Measurements from ENCODE around the gene CD99L2.
"Not testable (repeated sequence)": the region's sequence is repeated elsewhere in the genome, so short reads cannot be mapped to it uniquely, and the experiment has no call there.

Gene CD99L2

DNA sequence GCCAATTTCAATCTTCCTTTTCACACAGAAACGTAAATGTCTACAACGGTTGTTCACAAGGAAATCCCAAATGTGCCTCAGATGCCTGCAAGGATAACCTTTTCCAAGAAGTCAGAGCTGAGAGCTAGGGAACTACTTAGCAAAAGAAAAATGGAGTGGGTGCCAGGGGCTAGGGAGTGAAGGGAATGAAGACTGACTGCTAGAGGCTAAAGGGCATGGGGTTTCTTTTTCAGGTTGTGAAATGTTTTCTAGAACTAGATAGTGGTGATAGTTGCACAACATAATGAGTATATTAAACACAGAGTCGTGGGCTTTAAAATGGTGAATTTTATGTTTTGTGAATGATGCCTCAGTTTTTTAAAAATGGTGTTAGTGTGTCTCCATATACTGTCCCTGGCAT lies 53.4 kb downstream of the CD99L2 start:
- no peak overlapping the region for H3K27ac ChIP-seq (ENCODE audit: low read depth, low read length)

DNA sequence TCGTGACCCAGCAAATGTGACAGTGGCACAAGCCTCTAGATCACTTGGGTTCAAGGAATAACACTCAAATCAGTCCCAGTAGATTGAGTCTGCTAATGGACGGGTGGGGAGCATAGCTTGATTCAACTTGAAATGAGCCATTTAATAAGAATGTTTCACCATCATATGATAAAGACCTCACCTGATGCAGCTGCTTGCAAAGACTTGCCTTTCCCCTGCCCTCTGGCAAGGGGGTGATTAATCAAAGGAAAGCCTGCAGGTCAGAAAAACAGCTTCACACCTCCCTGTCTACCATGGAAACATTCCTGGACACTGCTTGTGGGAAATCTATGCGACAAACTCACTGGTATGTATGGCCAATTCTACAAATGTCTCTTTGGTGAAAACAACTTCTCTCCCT lies 54.5 kb downstream of the CD99L2 start:
- H3K27ac ChIP-seq (ENCODE audit: low read depth, low read length) = no peak overlapping the region
- H3K27me3 ChIP-seq (ENCODE audit: control insufficient read depth, insufficient read depth, low read length) = no peaks in the 10 kb centered on the region
- H3K4me1 ChIP-seq (ENCODE audit: control insufficient read depth, insufficient read depth, low read length) = no peaks in the 10 kb centered on the region
- no peak overlapping the region for H3K9ac ChIP-seq (ENCODE audit: low read length)
- no peak overlapping the region for H3K4me3 ChIP-seq (ENCODE audit: low read length)
- no peaks in the 10 kb centered on the region for H3K36me3 ChIP-seq (ENCODE audit: control insufficient read depth, insufficient read depth, low read length)

More for the DNA sequence above, 53.4 kb downstream of the CD99L2 start:
- no peaks in the 10 kb centered on the region for H3K4me1 ChIP-seq (ENCODE audit: control insufficient read depth, insufficient read depth, low read length)
- H3K4me3 ChIP-seq (ENCODE audit: low read length) = no peak overlapping the region
- H3K9ac ChIP-seq (ENCODE audit: low read length) = no peak overlapping the region
- H3K27me3 ChIP-seq (ENCODE audit: control insufficient read depth, insufficient read depth, low read length) = no peaks in the 10 kb centered on the region
- H3K36me3 ChIP-seq (ENCODE audit: control insufficient read depth, insufficient read depth, low read length) = no peaks in the 10 kb centered on the region

DNA sequence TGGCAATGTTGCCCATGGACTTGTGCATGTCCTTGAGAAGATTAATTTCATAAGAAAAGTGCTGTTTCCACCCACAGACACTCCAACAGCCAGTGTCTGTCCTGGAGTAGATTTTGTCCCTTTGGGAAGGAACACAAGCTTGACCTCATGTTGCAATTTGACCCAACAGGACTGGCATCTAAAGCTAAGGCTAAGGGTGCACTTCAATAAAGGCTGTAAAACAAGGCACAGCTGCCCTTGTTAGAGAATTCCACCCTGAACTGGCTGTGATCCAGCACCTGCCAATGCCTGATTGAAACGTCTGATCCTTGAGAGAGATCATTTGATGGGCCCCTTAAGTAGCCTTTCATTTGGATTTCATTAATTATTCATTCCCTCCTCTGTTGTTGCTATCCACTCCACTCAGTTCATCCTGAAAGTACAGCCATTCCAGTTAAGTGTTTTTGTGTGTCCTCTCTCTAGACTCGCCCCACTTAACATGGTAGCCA lies 56.2 kb downstream of the CD99L2 start:
- H3K27ac ChIP-seq (ENCODE audit: low read depth, low read length) = no peak overlapping the region
- H3K4me1 ChIP-seq (ENCODE audit: control insufficient read depth, insufficient read depth, low read length) = no peaks in the 10 kb centered on the region
- H3K9ac ChIP-seq (ENCODE audit: low read length) = no peak overlapping the region
- no peaks in the 10 kb centered on the region for H3K36me3 ChIP-seq (ENCODE audit: control insufficient read depth, insufficient read depth, low read length)
- no peaks in the 10 kb centered on the region for H3K27me3 ChIP-seq (ENCODE audit: control insufficient read depth, insufficient read depth, low read length)
- H3K4me3 ChIP-seq (ENCODE audit: low read length) = no peak overlapping the region

DNA sequence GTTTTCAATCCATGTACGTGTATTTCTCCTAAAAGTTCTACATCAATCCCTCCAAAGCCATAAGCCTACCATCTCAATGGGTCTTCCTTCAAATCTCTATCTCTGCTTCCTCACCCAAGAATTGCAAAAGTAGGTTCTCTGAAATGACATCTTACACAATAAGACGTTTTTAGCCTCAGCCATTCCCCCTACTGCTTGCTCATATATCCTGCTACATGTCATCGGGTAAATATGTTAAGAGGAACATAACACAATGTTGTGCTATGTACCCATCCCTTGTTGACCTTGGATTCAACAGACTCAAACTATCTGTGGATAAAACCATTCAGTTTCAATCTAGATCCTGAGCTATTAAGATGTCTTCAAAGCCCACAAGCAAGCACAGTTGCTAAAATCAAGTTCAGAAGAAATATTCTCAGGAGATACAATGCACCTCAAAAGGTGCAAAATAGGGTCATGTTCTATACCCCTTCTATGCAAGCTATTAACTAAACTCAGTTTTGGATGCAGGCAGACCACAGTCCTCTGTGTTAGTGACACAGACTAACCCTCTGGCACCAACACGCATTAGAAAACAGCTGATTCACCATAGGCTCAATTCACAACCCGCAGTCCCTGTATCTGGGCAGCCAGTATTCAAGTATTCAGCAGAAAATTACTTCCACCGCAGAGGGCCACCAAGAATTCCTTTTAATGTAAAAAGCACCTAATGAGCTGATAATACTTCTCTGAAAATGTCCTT lies 56.8 kb downstream of the CD99L2 start:
- H3K27me3 ChIP-seq (ENCODE audit: control insufficient read depth, insufficient read depth, low read length) = no peaks in the 10 kb centered on the region
- H3K4me3 ChIP-seq (ENCODE audit: low read length) = no peak overlapping the region
- no peaks in the 10 kb centered on the region for H3K36me3 ChIP-seq (ENCODE audit: control insufficient read depth, insufficient read depth, low read length)
- H3K9ac ChIP-seq (ENCODE audit: low read length) = no peak overlapping the region
- H3K27ac ChIP-seq (ENCODE audit: low read depth, low read length) = no peak overlapping the region
- no peaks in the 10 kb centered on the region for H3K4me1 ChIP-seq (ENCODE audit: control insufficient read depth, insufficient read depth, low read length)

DNA sequence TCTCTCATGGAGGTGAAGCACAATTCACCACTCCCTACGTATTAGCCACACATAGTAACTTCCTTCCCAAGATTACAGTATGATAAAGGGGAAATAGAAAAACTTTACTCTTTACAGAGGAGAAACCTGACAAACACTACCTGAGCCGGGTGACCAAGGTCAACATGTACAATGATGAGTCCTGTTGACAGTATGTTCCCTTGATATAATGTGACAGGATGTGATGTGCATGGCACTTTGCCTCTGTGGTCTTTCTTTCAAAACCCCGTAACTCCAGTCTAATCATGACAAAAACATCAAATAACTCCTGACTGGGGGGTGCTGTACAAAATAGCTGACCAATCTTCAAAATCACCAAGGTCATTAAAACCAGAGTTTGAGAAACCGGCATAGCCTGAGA lies 60.6 kb downstream of the CD99L2 start:
- no peak overlapping the region for H3K9ac ChIP-seq (ENCODE audit: low read length)
- no peak overlapping the region for H3K27ac ChIP-seq (ENCODE audit: low read depth, low read length)
- H3K4me3 ChIP-seq (ENCODE audit: low read length) = no peak overlapping the region
- no peaks in the 10 kb centered on the region for H3K36me3 ChIP-seq (ENCODE audit: control insufficient read depth, insufficient read depth, low read length)
- no peaks in the 10 kb centered on the region for H3K27me3 ChIP-seq (ENCODE audit: control insufficient read depth, insufficient read depth, low read length)
- no peaks in the 10 kb centered on the region for H3K4me1 ChIP-seq (ENCODE audit: control insufficient read depth, insufficient read depth, low read length)

DNA sequence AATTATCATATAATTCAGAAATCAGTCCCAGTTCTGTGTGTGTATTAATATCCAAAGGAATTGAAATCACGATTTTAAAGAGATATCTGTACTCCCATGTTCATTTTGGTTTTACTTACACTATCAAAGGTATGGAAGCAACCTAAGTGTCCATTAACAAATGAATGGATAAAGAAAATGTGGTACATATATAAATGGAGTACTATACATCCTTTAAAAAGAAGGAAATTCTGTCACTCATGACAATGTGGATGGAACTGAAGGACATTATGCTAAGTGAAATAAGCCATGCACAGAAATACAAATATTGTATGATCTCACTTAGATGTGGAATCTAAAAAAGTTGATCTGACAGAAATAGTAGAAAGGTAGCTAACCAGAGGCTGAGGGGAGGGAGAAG lies 63.8 kb downstream of the CD99L2 start:
- Histone ChIP-seq H3K4me1 (ENCODE audit: control insufficient read depth, insufficient read depth, low read length) (no peaks in the 10 kb centered on the region), H3K27ac (ENCODE audit: low read depth, low read length) (no peak overlapping the region), H3K9ac (ENCODE audit: low read length) (no peak overlapping the region), H3K36me3 (ENCODE audit: control insufficient read depth, insufficient read depth, low read length) (no peaks in the 10 kb centered on the region), H3K27me3 (ENCODE audit: control insufficient read depth, insufficient read depth, low read length) (no peaks in the 10 kb centered on the region), H3K4me3 (ENCODE audit: low read length) (no peak overlapping the region)

DNA sequence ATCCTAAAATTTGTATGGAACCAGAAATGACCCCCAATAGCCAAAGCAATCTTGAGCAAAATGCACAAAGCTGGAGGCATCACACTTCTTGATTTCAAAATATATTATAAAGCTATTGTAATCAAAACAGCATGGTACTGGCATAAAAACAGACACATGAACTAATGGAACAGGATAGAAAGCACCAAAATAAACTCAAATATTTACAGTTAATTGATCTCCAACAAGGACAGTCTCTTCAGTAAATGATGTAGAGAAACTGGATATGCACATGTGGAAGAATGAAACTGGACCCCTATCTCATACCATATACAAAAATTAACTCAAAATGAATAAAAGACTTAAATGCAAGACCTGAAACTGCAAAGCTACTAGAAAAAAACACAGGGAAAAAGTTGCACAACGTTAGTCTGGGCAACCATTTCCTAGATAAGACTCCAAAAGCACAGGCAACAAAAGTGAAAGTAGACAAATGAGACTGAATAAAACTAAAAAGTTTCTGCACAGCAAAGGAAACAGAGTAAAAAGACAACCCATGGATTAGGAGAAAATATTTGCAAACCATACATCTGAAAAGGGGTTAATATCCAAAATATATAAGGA lies 64.9 kb downstream of the CD99L2 start:
- no peak overlapping the region for H3K9ac ChIP-seq (ENCODE audit: low read length)
- H3K36me3 ChIP-seq (ENCODE audit: control insufficient read depth, insufficient read depth, low read length) = no peaks in the 10 kb centered on the region
- no peak overlapping the region for H3K27ac ChIP-seq (ENCODE audit: low read depth, low read length)
- H3K4me3 ChIP-seq (ENCODE audit: low read length) = no peak overlapping the region
- H3K27me3 ChIP-seq (ENCODE audit: control insufficient read depth, insufficient read depth, low read length) = no peaks in the 10 kb centered on the region
- H3K4me1 ChIP-seq (ENCODE audit: control insufficient read depth, insufficient read depth, low read length) = no peaks in the 10 kb centered on the region

DNA sequence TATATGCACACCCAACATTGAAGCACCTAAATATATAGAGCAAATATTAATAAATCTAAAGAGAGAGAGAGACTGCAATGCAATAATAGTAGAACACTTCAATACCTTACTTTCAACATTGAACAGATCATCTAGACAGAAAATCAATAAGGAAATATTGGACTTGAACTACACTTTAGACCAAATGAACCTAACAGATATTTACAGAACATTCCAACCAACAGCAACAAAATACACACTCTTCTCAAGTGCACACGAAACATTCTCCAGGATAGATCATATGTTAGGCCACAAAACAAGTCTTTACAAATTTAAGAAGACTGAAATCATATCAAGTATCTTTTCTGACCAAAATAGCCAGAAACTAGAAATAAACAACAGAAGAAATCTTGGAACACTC lies 66.6 kb downstream of the CD99L2 start:
- Histone ChIP-seq H3K27ac (ENCODE audit: low read depth, low read length) (no peak overlapping the region), H3K9ac (ENCODE audit: low read length) (no peak overlapping the region), H3K4me1 (ENCODE audit: control insufficient read depth, insufficient read depth, low read length) (no peaks in the 10 kb centered on the region), H3K36me3 (ENCODE audit: control insufficient read depth, insufficient read depth, low read length) (no peaks in the 10 kb centered on the region), H3K27me3 (ENCODE audit: control insufficient read depth, insufficient read depth, low read length) (no peaks in the 10 kb centered on the region), H3K4me3 (ENCODE audit: low read length) (no peak overlapping the region)

DNA sequence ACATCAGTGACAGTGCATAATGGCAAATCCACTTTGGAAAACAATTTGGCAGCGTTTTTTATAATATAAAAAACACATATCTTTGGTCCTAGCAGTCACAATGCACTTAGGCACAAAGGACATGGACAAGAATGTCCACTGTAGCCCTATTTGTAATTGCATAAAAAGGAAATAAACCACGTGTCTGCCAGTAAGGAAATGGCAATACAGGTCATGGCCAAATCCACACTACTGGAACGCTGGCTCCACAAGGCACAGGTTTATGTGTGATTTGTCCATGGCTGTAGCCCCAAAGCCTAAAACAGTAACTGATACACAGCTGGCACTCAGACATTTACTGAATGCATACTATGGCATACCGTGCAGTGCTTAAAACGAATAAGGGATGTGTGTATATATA lies 69.7 kb downstream of the CD99L2 start:
- no peaks in the 10 kb centered on the region for H3K27me3 ChIP-seq (ENCODE audit: control insufficient read depth, insufficient read depth, low read length)
- H3K9ac ChIP-seq (ENCODE audit: low read length) = no peak overlapping the region
- no peaks in the 10 kb centered on the region for H3K4me1 ChIP-seq (ENCODE audit: control insufficient read depth, insufficient read depth, low read length)
- no peak overlapping the region for H3K4me3 ChIP-seq (ENCODE audit: low read length)
- H3K36me3 ChIP-seq (ENCODE audit: control insufficient read depth, insufficient read depth, low read length) = no peaks in the 10 kb centered on the region
- no peak overlapping the region for H3K27ac ChIP-seq (ENCODE audit: low read depth, low read length)

DNA sequence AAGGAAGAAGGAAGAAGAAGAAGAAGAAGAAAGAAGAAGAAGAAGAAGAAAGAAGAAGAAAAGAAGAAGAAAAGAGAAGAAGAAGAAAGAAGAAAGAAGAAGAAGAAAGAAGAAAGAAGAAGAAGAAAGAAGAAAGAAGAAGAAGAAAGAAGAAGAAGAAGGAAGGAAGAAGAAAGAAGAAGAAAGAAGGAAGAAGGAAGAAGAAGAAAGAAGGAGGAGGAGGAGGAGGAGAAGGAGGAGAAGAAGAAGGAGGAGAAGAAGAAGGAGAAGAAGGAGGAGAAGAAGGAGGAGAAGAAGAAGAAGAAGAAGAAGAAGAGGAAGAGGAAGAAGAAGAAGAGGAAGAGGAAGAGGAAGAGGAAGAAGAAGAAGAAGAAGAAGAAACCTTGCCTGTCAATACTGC lies 74.1 kb downstream of the CD99L2 start:
- not testable (repeated sequence) for H3K27ac ChIP-seq (ENCODE audit: low read depth, low read length); H3K36me3 ChIP-seq (ENCODE audit: control insufficient read depth, insufficient read depth, low read length); H3K27me3 ChIP-seq (ENCODE audit: control insufficient read depth, insufficient read depth, low read length); H3K4me3 ChIP-seq (ENCODE audit: low read length); H3K9ac ChIP-seq (ENCODE audit: low read length); H3K4me1 ChIP-seq (ENCODE audit: control insufficient read depth, insufficient read depth, low read length)

DNA sequence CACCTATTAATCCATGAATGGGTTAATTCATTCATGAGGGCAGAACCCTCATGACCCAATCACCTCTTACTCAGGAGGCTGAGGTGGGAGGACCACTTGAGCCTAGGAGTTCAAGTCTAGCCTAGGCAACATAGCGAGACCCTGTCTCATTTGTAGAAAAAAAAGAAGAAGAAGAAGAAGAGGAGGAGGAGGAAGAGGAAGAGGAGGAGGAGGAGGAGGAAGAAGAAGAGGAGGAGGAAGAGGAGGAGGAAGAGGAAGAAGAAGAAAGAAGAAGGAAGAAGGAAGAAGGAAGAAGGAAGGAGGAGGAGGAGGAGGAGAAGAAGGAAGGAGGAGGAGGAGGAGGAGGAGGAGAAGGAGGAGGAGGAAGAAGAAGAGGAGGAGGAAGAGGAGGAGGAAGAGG lies 74.6 kb downstream of the CD99L2 start:
- not testable (repeated sequence) for H3K27me3 ChIP-seq (ENCODE audit: control insufficient read depth, insufficient read depth, low read length); H3K36me3 ChIP-seq (ENCODE audit: control insufficient read depth, insufficient read depth, low read length); H3K9ac ChIP-seq (ENCODE audit: low read length); H3K4me3 ChIP-seq (ENCODE audit: low read length); H3K27ac ChIP-seq (ENCODE audit: low read depth, low read length); H3K4me1 ChIP-seq (ENCODE audit: control insufficient read depth, insufficient read depth, low read length)

DNA sequence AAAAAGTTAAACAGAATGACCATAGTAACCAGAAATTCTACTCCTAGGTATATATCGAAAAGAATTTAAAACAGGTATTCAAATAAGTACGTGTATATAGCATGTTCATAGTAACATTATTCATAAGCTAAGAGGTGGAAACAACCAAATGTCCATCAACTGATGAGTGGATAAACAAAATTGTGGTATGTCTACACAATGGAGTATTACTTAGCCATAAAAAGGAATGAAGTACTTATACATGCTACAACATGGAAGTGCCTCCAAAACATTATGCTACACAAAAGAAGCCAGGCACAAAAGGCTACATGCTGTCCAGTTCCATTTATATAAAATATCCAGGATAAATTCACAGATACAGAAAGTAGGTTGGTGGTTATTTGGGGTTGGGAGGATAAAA lies 76.5 kb downstream of the CD99L2 start:
- Histone ChIP-seq H3K4me1 (ENCODE audit: control insufficient read depth, insufficient read depth, low read length) (no peaks in the 10 kb centered on the region), H3K36me3 (ENCODE audit: control insufficient read depth, insufficient read depth, low read length) (no peaks in the 10 kb centered on the region), H3K9ac (ENCODE audit: low read length) (no peak overlapping the region), H3K27ac (ENCODE audit: low read depth, low read length) (no peak overlapping the region), H3K27me3 (ENCODE audit: control insufficient read depth, insufficient read depth, low read length) (no peaks in the 10 kb centered on the region), H3K4me3 (ENCODE audit: low read length) (no peak overlapping the region)

DNA sequence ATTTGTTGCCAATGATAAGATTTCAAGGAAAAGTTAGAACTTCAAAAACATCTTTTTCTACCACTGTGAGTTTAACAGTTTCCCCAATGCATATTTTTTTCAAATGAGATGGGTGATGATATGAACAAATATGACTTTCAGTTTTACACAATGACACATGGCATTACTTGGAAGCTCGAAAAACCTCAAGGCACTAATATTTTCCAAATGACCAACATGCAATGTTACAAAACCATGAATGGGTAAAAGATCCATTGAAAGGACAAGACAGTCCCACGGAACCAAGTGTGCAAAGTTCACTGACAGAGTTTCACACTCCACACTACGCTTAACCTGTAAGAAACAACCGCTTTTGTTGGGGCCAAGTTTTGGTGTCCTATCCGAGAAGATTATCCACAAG lies 84.5 kb downstream of the CD99L2 start:
- no peaks in the 10 kb centered on the region for H3K4me1 ChIP-seq (ENCODE audit: control insufficient read depth, insufficient read depth, low read length)
- H3K36me3 ChIP-seq (ENCODE audit: control insufficient read depth, insufficient read depth, low read length) = no peaks in the 10 kb centered on the region
- H3K27ac ChIP-seq (ENCODE audit: low read depth, low read length) = no peak overlapping the region
- H3K4me3 ChIP-seq (ENCODE audit: low read length) = no peak overlapping the region
- H3K9ac ChIP-seq (ENCODE audit: low read length) = no peak overlapping the region
- no peaks in the 10 kb centered on the region for H3K27me3 ChIP-seq (ENCODE audit: control insufficient read depth, insufficient read depth, low read length)

Measured in rectal smooth muscle tissue (tissue), 1 donor.